GM12878 (cell line): ENCODE results near the gene ZFP64. TPM values are rescaled to one million over a fixed set of nuclear protein-coding genes. Genes with fewer than 3 reads are reported as not detected.

ENCODE experiments used
- BACH1 ChIP-seq: fragments of 450-650 bp; IDR thresholded peaks from 2 replicates; pipeline ENCODE4 v1.6.1; 2017; ENCODE audit warnings: mild to moderate bottlenecking, borderline replicate concordance
- BMI1 ChIP-seq: fragments of 450-650 bp; IDR thresholded peaks from 2 replicates; pipeline ENCODE4 v1.6.1; 2016; ENCODE audit warnings: mild to moderate bottlenecking, moderate library complexity, borderline replicate concordance
- CREM ChIP-seq: IDR thresholded peaks from 2 replicates; pipeline ENCODE4 v1.6.1; 2014; ENCODE audit warnings: antibody characterized with exemption, low read depth
- HCFC1 ChIP-seq: fragments of 150-350 bp; IDR thresholded peaks from 2 replicates; pipeline ENCODE4 v1.6.1; 2014; ENCODE audit warnings: low read length
- KAT2A ChIP-seq: conservative IDR thresholded peaks from 2 replicates; pipeline ENCODE4 v1.6.1; 2011; ENCODE audit warnings: low read depth, low read length; ENCODE audit not compliant: control insufficient read depth
- MYC ChIP-seq: IDR thresholded peaks from 2 replicates; pipeline ENCODE4 v1.6.1; 2011; ENCODE audit warnings: mild to moderate bottlenecking, low read length, moderate library complexity, inconsistent platforms; ENCODE audit not compliant: insufficient read depth, insufficient replicate concordance, insufficient read length, severe bottlenecking
- NR2C2 ChIP-seq: IDR thresholded peaks from 2 replicates; pipeline ENCODE4 v1.6.1; 2011; ENCODE audit warnings: borderline replicate concordance, low read depth; ENCODE audit not compliant: control insufficient read depth, insufficient read length
- NR2F1 ChIP-seq: fragments of 450-650 bp; conservative IDR thresholded peaks from 2 replicates; pipeline ENCODE4 v1.6.1; 2017; ENCODE audit warnings: mild to moderate bottlenecking
- POLR2AphosphoS5 ChIP-seq: IDR thresholded peaks from 2 replicates; pipeline ENCODE4 v1.6.1; 2011; ENCODE audit warnings: mild to moderate bottlenecking, low read length, inconsistent platforms
- RELA ChIP-seq: fragments of 450-650 bp; IDR thresholded peaks from 2 replicates; pipeline ENCODE4 v1.8.0; 2014; ENCODE audit warnings: borderline replicate concordance; ENCODE audit not compliant: partially characterized antibody
- SMARCA5 ChIP-seq: fragments of 450-650 bp; IDR thresholded peaks from 2 replicates; pipeline ENCODE4 v1.6.1; 2017; ENCODE audit warnings: mild to moderate bottlenecking
- SMC3 ChIP-seq: IDR thresholded peaks from 2 replicates; pipeline ENCODE4 v1.6.1; 2011; ENCODE audit warnings: low read length, improper control_type of control experiment, borderline replicate concordance
- TBL1XR1 ChIP-seq: IDR thresholded peaks from 2 replicates; pipeline ENCODE4 v1.6.1; 2012; ENCODE audit warnings: low read depth, low read length, improper control_type of control experiment
- YY1 ChIP-seq: IDR thresholded peaks from 2 replicates; pipeline ENCODE4 v1.6.1; 2011; ENCODE audit warnings: low read depth, mild to moderate bottlenecking, low read length
- ZNF217 ChIP-seq: fragments of 450-650 bp; IDR thresholded peaks from 2 replicates; pipeline ENCODE4 v1.6.1; 2017; ENCODE audit warnings: antibody characterized with exemption, mild to moderate bottlenecking
- ZSCAN29 ChIP-seq: fragments of 450-650 bp; IDR thresholded peaks from 2 replicates; pipeline ENCODE4 v1.6.1; 2017; ENCODE audit warnings: mild to moderate bottlenecking, moderate library complexity
- polyA plus RNA-seq, 11 experiments: library from polyadenylated mRNA; depleted of rRNA in 4 of 11; unstranded in 6 of 11; stranded (reverse) in 5 of 11; fragments of >200 nt; fragmentation: Nextera tagmentation in 4 of 11; fragmentation: Illumina TruSeq in 1 of 11; extraction: Ambion mirVana in 4 of 11; extraction: Trizol in 1 of 11; gene quantifications; 1 replicate in 1 of 11; 2 replicates in 10 of 11; pipeline versions ENCODE4 v1.2.1 to v1.2.3, GENCODE V29; 2011 to 2016; ENCODE audit warnings: inconsistent platforms in 2 of 11, missing spikeins in 2 of 11, low read depth in 1 of 11
- total RNA-seq, 4 experiments: library from RNA; depleted of rRNA in 3 of 4; stranded (reverse); fragments of >200 nt in 3 of 4; fragmentation: Illumina TruSeq in 1 of 4; extraction: Trizol in 1 of 4; gene quantifications; 2 replicates each; pipeline versions ENCODE4 v1.2.1 to v1.2.3, GENCODE V29; 2013 to 2021
- TF ChIP-seq, protein P1 (sequence below): fragments of 450-650 bp; IDR thresholded peaks from 2 replicates; pipeline ENCODE4 v1.6.1; 2017; ENCODE audit warnings: low read depth, mild to moderate bottlenecking, moderate library complexity
- TF ChIP-seq, protein P2 (sequence below): IDR thresholded peaks from 2 replicates; pipeline ENCODE4 v1.6.1; 2012; ENCODE audit warnings: low read depth, low read length, improper control_type of control experiment
- TF ChIP-seq, protein P3 (sequence below): fragments of 450-650 bp; IDR thresholded peaks from 2 replicates; pipeline ENCODE4 v1.6.1; 2017; ENCODE audit warnings: mild to moderate bottlenecking, low read depth, inconsistent platforms; ENCODE audit not compliant: poor library complexity, severe bottlenecking
- TF ChIP-seq, protein P4 (sequence below), 3 experiments: IDR thresholded peaks in 2 of 3; conservative IDR thresholded peaks in 1 of 3; 2 replicates each; pipeline ENCODE4 v1.5.1; 2011; ENCODE audit warnings: low read depth in 3 of 3, low read length in 3 of 3, mild to moderate bottlenecking in 3 of 3, control low read depth in 2 of 3, moderate library complexity in 2 of 3, inconsistent platforms in 1 of 3, mixed read lengths in 1 of 3; ENCODE audit not compliant: control insufficient read depth in 2 of 3, insufficient read depth in 1 of 3; ENCODE audit errors: extremely low read depth in 1 of 3

Gene ZFP64
- total and polyA plus RNA-seq, 10 of the 15 experiments (the other 5 are each of a cell fraction or from before 2014, with no cell fraction given), result 2.3 to 21.8 (median 11.8) TPM

DNA sequence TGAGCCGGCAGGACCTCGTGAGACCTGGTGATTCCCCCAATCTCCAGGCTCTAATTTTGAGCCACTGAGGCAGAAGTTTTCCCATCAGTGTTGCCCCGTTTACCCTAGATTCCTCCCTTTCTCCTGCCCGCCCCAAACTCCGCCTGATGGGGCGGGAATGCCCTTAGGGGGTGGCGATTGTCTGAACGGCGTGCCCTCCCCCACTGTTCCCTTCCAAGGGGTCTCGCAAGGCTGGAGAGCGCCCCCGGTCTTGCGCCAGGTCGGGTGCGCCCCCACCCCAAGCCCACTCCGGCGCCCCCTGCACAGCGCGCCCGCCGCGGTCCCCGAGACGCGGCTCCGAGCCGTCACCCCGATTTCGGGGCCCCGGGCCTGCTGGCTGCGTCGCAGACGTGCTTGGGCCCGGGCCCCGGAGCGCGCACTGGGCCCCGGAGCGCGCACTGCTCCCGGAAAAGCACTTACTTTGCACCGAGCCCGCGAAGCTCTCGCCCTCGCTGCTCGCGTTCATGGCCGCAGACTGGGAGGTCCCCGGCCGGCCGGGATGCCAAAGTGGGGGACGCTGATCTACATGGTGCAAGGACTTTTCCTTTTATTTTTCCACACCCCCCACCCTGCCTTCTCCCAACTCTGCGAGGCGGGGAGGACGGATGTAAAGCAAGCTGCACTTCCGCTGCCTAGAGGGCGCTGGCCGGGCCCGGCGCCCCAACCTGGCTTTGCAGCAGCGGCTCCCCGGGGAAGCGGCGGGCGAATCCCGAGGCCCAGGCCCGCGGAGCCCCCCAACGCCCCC lies at the start of gene ZFP64 (continued):
- TF ChIP-seq, protein P1, sequence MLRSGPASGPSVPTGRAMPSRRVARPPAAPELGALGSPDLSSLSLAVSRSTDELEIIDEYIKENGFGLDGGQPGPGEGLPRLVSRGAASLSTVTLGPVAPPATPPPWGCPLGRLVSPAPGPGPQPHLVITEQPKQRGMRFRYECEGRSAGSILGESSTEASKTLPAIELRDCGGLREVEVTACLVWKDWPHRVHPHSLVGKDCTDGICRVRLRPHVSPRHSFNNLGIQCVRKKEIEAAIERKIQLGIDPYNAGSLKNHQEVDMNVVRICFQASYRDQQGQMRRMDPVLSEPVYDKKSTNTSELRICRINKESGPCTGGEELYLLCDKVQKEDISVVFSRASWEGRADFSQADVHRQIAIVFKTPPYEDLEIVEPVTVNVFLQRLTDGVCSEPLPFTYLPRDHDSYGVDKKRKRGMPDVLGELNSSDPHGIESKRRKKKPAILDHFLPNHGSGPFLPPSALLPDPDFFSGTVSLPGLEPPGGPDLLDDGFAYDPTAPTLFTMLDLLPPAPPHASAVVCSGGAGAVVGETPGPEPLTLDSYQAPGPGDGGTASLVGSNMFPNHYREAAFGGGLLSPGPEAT, result peak; percentile 58
- 0 out of 2 replicates have a peak, but pooled peaks have one; percentile 41 for TF ChIP-seq NR2F1
- TF ChIP-seq SMARCA5, result peak; percentile 93
- TF ChIP-seq CREM, result peak; percentile 58
- TF ChIP-seq, protein P2, sequence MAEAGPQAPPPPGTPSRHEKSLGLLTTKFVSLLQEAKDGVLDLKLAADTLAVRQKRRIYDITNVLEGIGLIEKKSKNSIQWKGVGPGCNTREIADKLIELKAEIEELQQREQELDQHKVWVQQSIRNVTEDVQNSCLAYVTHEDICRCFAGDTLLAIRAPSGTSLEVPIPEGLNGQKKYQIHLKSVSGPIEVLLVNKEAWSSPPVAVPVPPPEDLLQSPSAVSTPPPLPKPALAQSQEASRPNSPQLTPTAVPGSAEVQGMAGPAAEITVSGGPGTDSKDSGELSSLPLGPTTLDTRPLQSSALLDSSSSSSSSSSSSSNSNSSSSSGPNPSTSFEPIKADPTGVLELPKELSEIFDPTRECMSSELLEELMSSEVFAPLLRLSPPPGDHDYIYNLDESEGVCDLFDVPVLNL, result no peak; the same call in 1 of the 2 replicates
- TF ChIP-seq NR2C2, result no peak
- TF ChIP-seq MYC, result no peak
- no peak for TF ChIP-seq RELA
- peak; percentile 68; the same call in 1 of the 2 replicates for TF ChIP-seq TBL1XR1
- TF ChIP-seq HCFC1, result peak; percentile 47; the same call in 1 of the 2 replicates
- peak; percentile 83 for TF ChIP-seq YY1
- TF ChIP-seq ZNF217, result peak; percentile 33; the same call in 1 of the 2 replicates
- TF ChIP-seq SMC3, result 0 out of 2 replicates have a peak, but pooled peaks have one; percentile 6
- no peak for TF ChIP-seq KAT2A
- TF ChIP-seq, protein P3, sequence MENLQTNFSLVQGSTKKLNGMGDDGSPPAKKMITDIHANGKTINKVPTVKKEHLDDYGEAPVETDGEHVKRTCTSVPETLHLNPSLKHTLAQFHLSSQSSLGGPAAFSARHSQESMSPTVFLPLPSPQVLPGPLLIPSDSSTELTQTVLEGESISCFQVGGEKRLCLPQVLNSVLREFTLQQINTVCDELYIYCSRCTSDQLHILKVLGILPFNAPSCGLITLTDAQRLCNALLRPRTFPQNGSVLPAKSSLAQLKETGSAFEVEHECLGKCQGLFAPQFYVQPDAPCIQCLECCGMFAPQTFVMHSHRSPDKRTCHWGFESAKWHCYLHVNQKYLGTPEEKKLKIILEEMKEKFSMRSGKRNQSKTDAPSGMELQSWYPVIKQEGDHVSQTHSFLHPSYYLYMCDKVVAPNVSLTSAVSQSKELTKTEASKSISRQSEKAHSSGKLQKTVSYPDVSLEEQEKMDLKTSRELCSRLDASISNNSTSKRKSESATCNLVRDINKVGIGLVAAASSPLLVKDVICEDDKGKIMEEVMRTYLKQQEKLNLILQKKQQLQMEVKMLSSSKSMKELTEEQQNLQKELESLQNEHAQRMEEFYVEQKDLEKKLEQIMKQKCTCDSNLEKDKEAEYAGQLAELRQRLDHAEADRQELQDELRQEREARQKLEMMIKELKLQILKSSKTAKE, result no peak
- TF ChIP-seq BMI1, result no peak
- no peak for TF ChIP-seq BACH1
- peak; percentile 16 for TF ChIP-seq POLR2AphosphoS5
- TF ChIP-seq, protein P4, sequence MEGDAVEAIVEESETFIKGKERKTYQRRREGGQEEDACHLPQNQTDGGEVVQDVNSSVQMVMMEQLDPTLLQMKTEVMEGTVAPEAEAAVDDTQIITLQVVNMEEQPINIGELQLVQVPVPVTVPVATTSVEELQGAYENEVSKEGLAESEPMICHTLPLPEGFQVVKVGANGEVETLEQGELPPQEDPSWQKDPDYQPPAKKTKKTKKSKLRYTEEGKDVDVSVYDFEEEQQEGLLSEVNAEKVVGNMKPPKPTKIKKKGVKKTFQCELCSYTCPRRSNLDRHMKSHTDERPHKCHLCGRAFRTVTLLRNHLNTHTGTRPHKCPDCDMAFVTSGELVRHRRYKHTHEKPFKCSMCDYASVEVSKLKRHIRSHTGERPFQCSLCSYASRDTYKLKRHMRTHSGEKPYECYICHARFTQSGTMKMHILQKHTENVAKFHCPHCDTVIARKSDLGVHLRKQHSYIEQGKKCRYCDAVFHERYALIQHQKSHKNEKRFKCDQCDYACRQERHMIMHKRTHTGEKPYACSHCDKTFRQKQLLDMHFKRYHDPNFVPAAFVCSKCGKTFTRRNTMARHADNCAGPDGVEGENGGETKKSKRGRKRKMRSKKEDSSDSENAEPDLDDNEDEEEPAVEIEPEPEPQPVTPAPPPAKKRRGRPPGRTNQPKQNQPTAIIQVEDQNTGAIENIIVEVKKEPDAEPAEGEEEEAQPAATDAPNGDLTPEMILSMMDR (IDR thresholded peaks at IDR 0.05 in 2 of 3, conservative IDR thresholded peaks at IDR 0.05 in 1 of 3; ENCODE audit: control insufficient read depth in 2 of 3, extremely low read depth in 1 of 3, insufficient read depth in 1 of 3, low read depth in 3 of 3, low read length in 3 of 3), result peak; percentile 64 to 77 (median 71); a peak in 5 of 6 replicates
- 0 out of 2 replicates have a peak, but pooled peaks have one; percentile 67 for TF ChIP-seq ZSCAN29
